Measurements from ENCODE around the gene MS4A10.

GRCh38 chr11:60813324-60813723 is 28.2 kb downstream of the MS4A10 start:
- TF ChIP-seq POLR2AphosphoS5 (IDR thresholded peaks at IDR 0.05; ENCODE audit: borderline replicate concordance, low read depth, low read length) (no peak), EZH2 (IDR thresholded peaks at IDR 0.05) (no peak), FOXP2 (optimal IDR thresholded peaks at IDR 0.05; ENCODE audit: control extremely low read depth, extremely low read length, insufficient read depth) (no peak)
